ENCODE measurements around the gene CAMTA1.

The CAMTA1 gene

GRCh38 chr1:7476402-7476801, 691.1 kb downstream of the CAMTA1 start:
- no peak for DNase-seq

- DNase-seq = no peak
Observed at GRCh38 chr1:7476861-7477547, 691.8 kb downstream of the CAMTA1 start.

- no peak for DNase-seq
Observed at GRCh38 chr1:7477593-7477992, 692.3 kb downstream of the CAMTA1 start.

GRCh38 chr1:7478142-7478790, 693.0 kb downstream of the CAMTA1 start:
- DNase-seq = no peak

- no peak for DNase-seq
Observed at GRCh38 chr1:7478809-7479499, 693.7 kb downstream of the CAMTA1 start.

- DNase-seq = no peak
Observed at GRCh38 chr1:7479571-7479970, 694.3 kb downstream of the CAMTA1 start.

- DNase-seq = no peak
Observed at GRCh38 chr1:7481194-7481593, 695.9 kb downstream of the CAMTA1 start.

- no peak for DNase-seq
Observed at GRCh38 chr1:7482077-7482476, 696.8 kb downstream of the CAMTA1 start.

- DNase-seq = no peak
Observed at GRCh38 chr1:7482772-7483495, 697.7 kb downstream of the CAMTA1 start.

GRCh38 chr1:7483634-7484383, 698.6 kb downstream of the CAMTA1 start:
- DNase-seq = no peak

GRCh38 chr1:7485086-7485780, 700.0 kb downstream of the CAMTA1 start:
- DNase-seq = no peak

GRCh38 chr1:7485826-7486225, 700.6 kb downstream of the CAMTA1 start:
- no peak for DNase-seq

GRCh38 chr1:7487766-7488474, 702.7 kb downstream of the CAMTA1 start:
- DNase-seq = no peak

- no peak for DNase-seq
Observed at GRCh38 chr1:7488475-7488842, 703.2 kb downstream of the CAMTA1 start.

GRCh38 chr1:7489586-7489985, 704.3 kb downstream of the CAMTA1 start:
- no peak for DNase-seq

- no peak for DNase-seq
Observed at GRCh38 chr1:7490576-7490975, 705.3 kb downstream of the CAMTA1 start.

GRCh38 chr1:7491109-7491817, 706.0 kb downstream of the CAMTA1 start:
- no peak for DNase-seq

GRCh38 chr1:7491818-7492173, 706.5 kb downstream of the CAMTA1 start:
- DNase-seq = no peak

GRCh38 chr1:7493711-7494454, 708.6 kb downstream of the CAMTA1 start:
- no peak for DNase-seq

GRCh38 chr1:7495962-7496361, 710.7 kb downstream of the CAMTA1 start:
- DNase-seq = no peak
